Measurements from ENCODE around the gene ADSL. TPM values are rescaled to one million over a fixed set of nuclear protein-coding genes. Genes with fewer than 3 reads are reported as not detected.

The ADSL gene
- total and polyA plus RNA-seq, 11 donors, result 35.5 to 131 (median 52.0) TPM

GRCh38 chr22:40302149-40302548 is 44.2 kb upstream of the ADSL start:
- no peak for ATAC-seq
- Histone ChIP-seq H3K36me3 (peaks cover 0 to 94% (median 82%) of the 10 kb centered on the region in 9 donors), H3K27me3 (no peaks in the 10 kb centered on the region), H3K4me1 (peaks cover 0 to 5% (median 0%) of the 10 kb centered on the region in 12 donors), H3K27ac (no peak overlapping the region), H3K9me3 (no peaks in the 10 kb centered on the region), H3K4me3 (no peak overlapping the region)
- no peak for DNase-seq
- TF ChIP-seq POLR2A (IDR thresholded peaks at IDR 0.05), result no peak
- no peak for TF ChIP-seq CTCF (IDR thresholded peaks at IDR 0.05)
- intact Hi-C loops (cut with DNase I), result no loop called here
- 95 to 97% (median 96%) methylated on average over 11 of the region's 11 CpGs for WGBS, 4 donors

GRCh38 chr22:40305625-40306024 is 40.7 kb upstream of the ADSL start:
- Histone ChIP-seq H3K36me3 (peaks cover 0 to 100% (median 97%) of the 10 kb centered on the region in 9 donors), H3K27ac (no peak overlapping the region), H3K9me3 (no peaks in the 10 kb centered on the region), H3K4me3 (no peak overlapping the region), H3K4me1 (peaks cover 0 to 8% (median 0%) of the 10 kb centered on the region in 12 donors), H3K27me3 (no peaks in the 10 kb centered on the region)
- 96 to 99% (median 97%) methylated on average over 5 of the region's 5 CpGs for WGBS, 4 donors
- no peak for TF ChIP-seq POLR2A (IDR thresholded peaks at IDR 0.05)
- TF ChIP-seq CTCF (IDR thresholded peaks at IDR 0.05), result no peak
- DNase-seq (no peak), ATAC-seq (no peak)
- intact Hi-C loops (cut with DNase I), result no loop called here

DNA sequence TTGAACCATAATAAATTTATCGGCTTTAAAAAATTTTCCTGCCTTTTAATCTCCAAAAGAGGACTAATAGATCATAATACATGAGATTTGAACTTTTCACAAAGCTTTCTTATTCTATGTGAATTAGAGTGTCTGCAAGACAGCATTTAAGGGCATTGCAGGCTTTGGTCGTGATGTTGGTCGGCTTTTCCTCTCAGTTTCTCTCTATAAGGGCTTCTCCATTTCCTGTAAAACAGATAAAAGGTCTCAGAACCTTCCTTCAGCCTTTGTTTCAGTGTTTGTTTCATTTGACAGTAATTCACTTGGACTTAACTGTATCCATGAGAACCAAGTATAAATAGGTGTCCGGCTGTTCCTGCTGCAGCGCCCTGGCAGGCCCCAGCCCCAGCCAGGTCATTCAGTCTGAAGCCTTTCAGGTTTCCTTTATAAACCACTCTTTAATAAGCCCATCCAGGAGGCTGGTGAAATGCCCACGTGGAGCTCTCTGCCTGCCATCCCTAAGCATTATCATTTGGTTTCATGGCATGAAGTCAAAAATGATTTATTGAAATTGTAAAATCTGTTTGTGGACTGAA is 37.2 kb upstream of the ADSL start:
- peaks cover 0 to 100% (median 97%) of the 10 kb centered on the region in 9 donors for H3K36me3 ChIP-seq
- intact Hi-C loops (cut with DNase I), result no loop called here
- 86 to 90% (median 88%) methylated on average over 6 of the region's 6 CpGs for WGBS, 4 donors
- peaks cover 0 to 17% (median 0%) of the 10 kb centered on the region in 12 donors for H3K4me1 ChIP-seq
- ATAC-seq (no peak), DNase-seq (no peak)
- no peak overlapping the region for H3K4me3 ChIP-seq
- H3K27me3 ChIP-seq, result no peaks in the 10 kb centered on the region
- TF ChIP-seq CTCF (IDR thresholded peaks at IDR 0.05), result no peak
- TF ChIP-seq POLR2A (IDR thresholded peaks at IDR 0.05), result no peak
- no peaks in the 10 kb centered on the region for H3K9me3 ChIP-seq
- H3K27ac ChIP-seq, result peak overlapping the region in 1 of 12 donors; percentile 55

- H3K36me3 ChIP-seq, result peaks cover 0 to 100% (median 99%) of the 10 kb centered on the region in 9 donors
- no peak overlapping the region for H3K4me3 ChIP-seq
- peak overlapping the region in 1 of 12 donors; percentile 55 for H3K27ac ChIP-seq
- ATAC-seq, result no peak
- TF ChIP-seq CTCF (IDR thresholded peaks at IDR 0.05), result no peak
- no peak for DNase-seq
- H3K27me3 ChIP-seq, result no peaks in the 10 kb centered on the region
- H3K4me1 ChIP-seq, result peaks cover 0 to 18% (median 0%) of the 10 kb centered on the region in 12 donors
- no peaks in the 10 kb centered on the region for H3K9me3 ChIP-seq
- intact Hi-C loops (cut with DNase I), result no loop called here
These were observed 36.7 kb upstream of the ADSL start for GRCh38 chr22:40309631-40310030.
